Measurements from ENCODE around the gene NGEF. TPM values are rescaled to one million over a fixed set of nuclear protein-coding genes. Genes with fewer than 3 reads are reported as not detected.

NGEF gene
- total and polyA plus RNA-seq, 8 donors: 2.6 to 30.9 (median 5.9) TPM

DNA sequence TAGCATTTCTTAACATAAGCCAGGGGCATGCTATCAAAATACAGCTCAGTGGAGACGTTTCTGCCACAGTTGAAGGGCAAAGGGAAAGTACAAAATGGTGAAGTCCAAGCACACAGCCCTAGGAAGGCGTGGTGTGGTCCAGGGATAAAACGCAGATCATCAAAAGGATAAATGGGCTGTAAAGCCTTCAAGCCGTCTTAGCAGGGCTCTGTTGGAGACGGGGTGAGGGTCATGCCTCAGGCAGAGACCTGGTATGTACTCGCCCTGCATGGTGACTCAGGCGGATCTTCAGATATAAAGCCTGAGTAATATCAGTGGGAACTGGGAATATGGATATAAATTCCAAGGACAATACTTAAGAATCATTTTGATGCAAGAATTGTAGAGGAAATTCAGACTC lies 61.2 kb downstream of the NGEF start:
- Histone ChIP-seq H3K27ac (no peak overlapping the region), H3K9me3 (no peaks in the 10 kb centered on the region), H3K4me3 (no peak overlapping the region), H3K36me3 (no peaks in the 10 kb centered on the region), H3K4me1 (no peaks in the 10 kb centered on the region), H3K27me3 (peaks cover 0 to 8% (median 0%) of the 10 kb centered on the region in 3 donors)
- WGBS, 5 donors: 74 to 78% (median 75%) methylated on average over 7 of the region's 7 CpGs
- TF ChIP-seq POLR2AphosphoS5 (IDR thresholded peaks at IDR 0.05): no peak
- intact Hi-C loops (cut with DNase I; ENCODE audit: low total_unique reads): no loop called here
- no peak for DNase-seq

DNA sequence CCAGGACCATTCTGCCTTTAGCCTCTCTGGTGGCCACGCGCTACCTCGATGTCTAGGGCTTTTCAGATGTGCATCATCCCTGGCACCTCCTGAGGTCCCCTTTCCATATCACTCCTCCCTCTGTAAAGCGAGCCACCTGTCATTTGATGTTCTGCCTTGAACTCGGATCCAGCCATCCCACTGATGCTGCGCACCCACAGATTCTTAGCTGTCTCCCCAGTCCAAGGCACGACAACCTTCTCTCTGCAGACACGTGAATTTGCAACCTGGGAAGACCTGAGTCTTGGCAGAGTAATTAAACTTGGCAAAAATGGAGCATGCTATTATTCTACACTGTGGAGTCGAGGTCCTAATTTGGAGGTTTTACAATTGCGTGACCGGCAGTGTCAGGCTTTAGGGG lies 61.9 kb downstream of the NGEF start:
- Histone ChIP-seq H3K9me3 (no peaks in the 10 kb centered on the region), H3K27ac (no peak overlapping the region), H3K4me1 (no peaks in the 10 kb centered on the region), H3K36me3 (no peaks in the 10 kb centered on the region), H3K4me3 (no peak overlapping the region), H3K27me3 (peaks cover 0 to 8% (median 0%) of the 10 kb centered on the region in 3 donors)
- TF ChIP-seq POLR2A (IDR thresholded peaks at IDR 0.05): no peak
- TF ChIP-seq, protein P1, sequence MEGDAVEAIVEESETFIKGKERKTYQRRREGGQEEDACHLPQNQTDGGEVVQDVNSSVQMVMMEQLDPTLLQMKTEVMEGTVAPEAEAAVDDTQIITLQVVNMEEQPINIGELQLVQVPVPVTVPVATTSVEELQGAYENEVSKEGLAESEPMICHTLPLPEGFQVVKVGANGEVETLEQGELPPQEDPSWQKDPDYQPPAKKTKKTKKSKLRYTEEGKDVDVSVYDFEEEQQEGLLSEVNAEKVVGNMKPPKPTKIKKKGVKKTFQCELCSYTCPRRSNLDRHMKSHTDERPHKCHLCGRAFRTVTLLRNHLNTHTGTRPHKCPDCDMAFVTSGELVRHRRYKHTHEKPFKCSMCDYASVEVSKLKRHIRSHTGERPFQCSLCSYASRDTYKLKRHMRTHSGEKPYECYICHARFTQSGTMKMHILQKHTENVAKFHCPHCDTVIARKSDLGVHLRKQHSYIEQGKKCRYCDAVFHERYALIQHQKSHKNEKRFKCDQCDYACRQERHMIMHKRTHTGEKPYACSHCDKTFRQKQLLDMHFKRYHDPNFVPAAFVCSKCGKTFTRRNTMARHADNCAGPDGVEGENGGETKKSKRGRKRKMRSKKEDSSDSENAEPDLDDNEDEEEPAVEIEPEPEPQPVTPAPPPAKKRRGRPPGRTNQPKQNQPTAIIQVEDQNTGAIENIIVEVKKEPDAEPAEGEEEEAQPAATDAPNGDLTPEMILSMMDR (IDR thresholded peaks at IDR 0.05): no peak
- intact Hi-C loops (cut with DNase I; ENCODE audit: low total_unique reads): no loop called here
- no peak for DNase-seq
- 87 to 95% (median 93%) methylated on average over 11 of the region's 11 CpGs for WGBS, 5 donors

DNA sequence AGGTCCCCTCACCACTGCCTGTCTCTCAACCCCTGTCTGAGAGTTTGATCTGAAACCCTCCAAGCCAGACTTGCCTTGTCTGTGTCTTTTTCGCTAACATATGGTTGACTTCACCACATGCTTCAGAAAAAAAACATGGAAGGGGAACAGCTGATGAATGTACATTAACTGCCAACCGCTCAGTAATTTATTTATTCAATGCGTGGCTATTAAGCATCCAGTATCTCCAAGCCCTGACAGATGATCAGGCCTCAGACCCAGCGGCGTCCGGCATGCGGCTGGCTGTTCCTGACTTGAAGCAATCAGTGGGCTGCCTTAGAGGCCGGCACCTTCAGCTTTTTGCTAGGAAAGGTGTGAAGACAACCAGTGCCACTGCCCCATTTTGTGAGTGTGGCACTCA lies 62.3 kb downstream of the NGEF start:
- Histone ChIP-seq H3K27me3 (peaks cover 0 to 8% (median 0%) of the 10 kb centered on the region in 3 donors), H3K4me1 (no peaks in the 10 kb centered on the region), H3K27ac (no peak overlapping the region), H3K4me3 (no peak overlapping the region), H3K36me3 (no peaks in the 10 kb centered on the region), H3K9me3 (no peaks in the 10 kb centered on the region)
- DNase-seq: peak in 1 of 2 donors; percentile 35
- intact Hi-C loops (cut with DNase I; ENCODE audit: low total_unique reads): no loop called here
- no peak for TF ChIP-seq POLR2AphosphoS5 (IDR thresholded peaks at IDR 0.05)
- no peak for TF ChIP-seq EP300 (IDR thresholded peaks at IDR 0.05)
- TF ChIP-seq POLR2A (IDR thresholded peaks at IDR 0.05): no peak
- TF ChIP-seq, protein P1 (IDR thresholded peaks at IDR 0.05): no peak
- 67 to 84% (median 79%) methylated on average over 8 of the region's 8 CpGs for WGBS, 5 donors

DNA sequence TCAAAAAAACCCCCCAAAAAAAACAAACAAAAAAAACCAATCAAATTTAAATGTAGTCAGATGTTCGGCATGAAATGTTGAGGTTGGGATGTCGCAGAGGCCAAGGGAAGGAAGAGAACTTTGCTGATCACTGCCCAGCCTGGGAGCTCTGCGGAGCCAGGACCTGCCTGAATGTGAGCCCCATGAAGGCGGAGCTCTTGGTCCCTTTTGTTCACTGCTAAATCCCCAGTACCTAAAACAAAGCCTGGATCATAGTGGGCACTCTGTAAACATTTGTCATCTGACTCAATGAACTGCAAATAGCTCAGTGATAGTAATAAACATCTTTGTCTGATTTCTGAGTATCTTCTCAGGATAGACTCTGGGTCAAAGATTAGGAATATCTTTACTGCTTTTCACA lies 64.0 kb downstream of the NGEF start:
- no peak overlapping the region for H3K4me3 ChIP-seq
- H3K27ac ChIP-seq: no peak overlapping the region
- peaks cover 0 to 8% (median 0%) of the 10 kb centered on the region in 3 donors for H3K27me3 ChIP-seq
- no peaks in the 10 kb centered on the region for H3K36me3 ChIP-seq
- no peaks in the 10 kb centered on the region for H3K4me1 ChIP-seq
- 90 to 94% (median 90%) methylated on average over 4 of the region's 4 CpGs for WGBS, 5 donors
- intact Hi-C loops (cut with DNase I; ENCODE audit: low total_unique reads): no loop called here
- no peaks in the 10 kb centered on the region for H3K9me3 ChIP-seq
- no peak for TF ChIP-seq EP300 (IDR thresholded peaks at IDR 0.05)
- TF ChIP-seq, protein P1 (IDR thresholded peaks at IDR 0.05): no peak
- DNase-seq: no peak

DNA sequence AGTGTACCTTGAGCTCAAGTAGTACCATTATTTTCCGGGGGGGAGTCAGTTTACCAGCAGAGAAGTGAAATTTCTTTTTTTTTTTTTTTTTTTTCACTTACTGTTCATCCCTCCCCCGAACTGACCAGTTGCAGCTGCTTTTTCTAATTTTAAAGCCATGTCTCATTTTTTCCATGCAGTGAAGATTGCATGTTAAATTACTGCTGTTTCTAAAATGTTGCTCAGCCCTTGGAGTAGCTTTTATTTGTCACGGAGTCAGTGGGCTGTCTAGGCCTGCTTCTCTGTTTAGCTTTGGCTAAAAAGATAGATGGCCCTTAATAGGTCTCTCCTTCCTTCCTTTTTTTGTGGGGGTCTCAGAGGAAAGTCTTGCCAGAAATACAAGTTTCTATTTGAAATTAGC lies 70.2 kb downstream of the NGEF start:
- Histone ChIP-seq H3K27ac (no peak overlapping the region), H3K36me3 (no peaks in the 10 kb centered on the region), H3K9me3 (peaks cover 0 to 14% (median 10%) of the 10 kb centered on the region in 4 donors), H3K27me3 (no peaks in the 10 kb centered on the region), H3K4me1 (no peaks in the 10 kb centered on the region), H3K4me3 (no peak overlapping the region)
- DNase-seq: peak in 1 of 2 donors; percentile 18
- intact Hi-C loops (cut with DNase I; ENCODE audit: low total_unique reads): no loop called here
- 67 to 90% (median 83%) methylated on average over 3 of the region's 3 CpGs for WGBS, 5 donors
- no peak for TF ChIP-seq POLR2AphosphoS5 (IDR thresholded peaks at IDR 0.05)
- TF ChIP-seq, protein P1 (IDR thresholded peaks at IDR 0.05): no peak
- no peak for TF ChIP-seq POLR2A (IDR thresholded peaks at IDR 0.05)
- TF ChIP-seq EP300 (IDR thresholded peaks at IDR 0.05): no peak
